HG03139 (cell line): ENCODE data around the gene MRPL11.

Source experiments
- ATAC-seq: cut with Tn5 transposase; IDR thresholded peaks from one replicate; pipeline ENCODE4 v1.9.1; 2021; ENCODE audit not compliant: unreplicated experiment

The MRPL11 gene

DNA sequence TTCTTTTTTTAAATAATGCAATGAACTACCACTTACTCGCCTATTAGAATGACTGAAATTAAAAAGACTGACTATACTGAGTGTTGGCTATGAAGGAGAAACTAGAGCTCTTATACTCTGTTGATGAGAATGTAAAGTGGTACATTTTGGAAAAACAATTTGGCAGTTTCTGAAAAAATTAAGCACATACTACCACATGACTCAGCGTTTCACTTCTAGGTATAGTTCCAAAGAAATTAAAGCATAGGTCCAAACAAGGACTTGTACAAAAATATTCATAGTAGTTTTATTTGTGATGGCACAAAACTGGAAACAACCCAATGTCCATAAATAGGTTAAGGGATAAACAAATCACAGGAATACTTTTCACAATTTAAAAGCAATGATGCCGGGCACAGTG, 44.7 kb downstream of the MRPL11 start:
- ATAC-seq = no peak

DNA sequence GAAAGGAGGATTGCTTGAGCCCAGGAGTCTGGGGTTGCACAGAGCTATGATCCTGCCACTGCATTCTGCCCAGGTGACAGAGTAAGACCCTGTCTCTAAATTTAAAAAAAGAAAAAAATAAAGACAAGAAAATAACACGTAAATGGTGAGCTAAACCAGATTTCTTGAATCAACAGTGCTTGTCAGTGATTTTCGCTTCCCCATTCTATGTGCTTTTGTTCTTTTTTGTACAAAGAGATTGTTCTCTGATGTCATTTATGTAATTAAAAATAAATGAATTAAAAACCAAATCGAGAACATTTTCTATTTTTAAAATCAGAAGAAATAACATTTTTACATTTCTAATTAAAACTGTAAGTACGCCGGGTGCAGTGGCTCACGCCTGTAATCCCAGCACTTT, 47.3 kb downstream of the MRPL11 start:
- no peak for ATAC-seq

DNA sequence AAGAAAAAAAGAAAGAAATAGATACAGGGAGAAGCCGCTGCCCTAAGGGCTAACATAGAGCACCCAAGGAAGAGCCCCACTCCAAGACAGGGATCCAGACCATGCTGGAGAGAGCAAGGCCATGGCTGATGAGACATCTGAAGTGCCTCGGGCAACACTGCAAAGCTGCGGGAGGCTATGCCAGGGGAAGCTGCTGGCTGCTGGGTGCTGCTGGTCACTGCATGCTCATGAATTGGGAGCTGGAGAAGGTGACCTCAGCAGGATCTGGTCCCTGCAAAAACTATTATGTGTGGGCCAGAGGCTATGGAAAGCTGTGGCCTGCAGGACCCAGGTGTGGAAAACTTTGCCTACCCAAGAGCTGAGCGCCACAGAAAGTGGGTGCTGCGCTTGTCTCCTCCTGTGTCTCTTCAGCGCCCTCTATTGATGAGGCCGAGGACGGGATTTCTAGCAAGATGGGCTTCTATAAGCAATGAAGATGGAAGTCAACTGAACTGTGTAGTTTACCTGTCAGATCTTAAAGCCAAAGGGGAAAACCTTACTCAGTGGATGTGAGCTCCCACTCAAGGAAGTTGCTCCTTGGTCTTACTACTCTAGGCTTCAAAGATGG, 49.8 kb downstream of the MRPL11 start:
- ATAC-seq = no peak

DNA sequence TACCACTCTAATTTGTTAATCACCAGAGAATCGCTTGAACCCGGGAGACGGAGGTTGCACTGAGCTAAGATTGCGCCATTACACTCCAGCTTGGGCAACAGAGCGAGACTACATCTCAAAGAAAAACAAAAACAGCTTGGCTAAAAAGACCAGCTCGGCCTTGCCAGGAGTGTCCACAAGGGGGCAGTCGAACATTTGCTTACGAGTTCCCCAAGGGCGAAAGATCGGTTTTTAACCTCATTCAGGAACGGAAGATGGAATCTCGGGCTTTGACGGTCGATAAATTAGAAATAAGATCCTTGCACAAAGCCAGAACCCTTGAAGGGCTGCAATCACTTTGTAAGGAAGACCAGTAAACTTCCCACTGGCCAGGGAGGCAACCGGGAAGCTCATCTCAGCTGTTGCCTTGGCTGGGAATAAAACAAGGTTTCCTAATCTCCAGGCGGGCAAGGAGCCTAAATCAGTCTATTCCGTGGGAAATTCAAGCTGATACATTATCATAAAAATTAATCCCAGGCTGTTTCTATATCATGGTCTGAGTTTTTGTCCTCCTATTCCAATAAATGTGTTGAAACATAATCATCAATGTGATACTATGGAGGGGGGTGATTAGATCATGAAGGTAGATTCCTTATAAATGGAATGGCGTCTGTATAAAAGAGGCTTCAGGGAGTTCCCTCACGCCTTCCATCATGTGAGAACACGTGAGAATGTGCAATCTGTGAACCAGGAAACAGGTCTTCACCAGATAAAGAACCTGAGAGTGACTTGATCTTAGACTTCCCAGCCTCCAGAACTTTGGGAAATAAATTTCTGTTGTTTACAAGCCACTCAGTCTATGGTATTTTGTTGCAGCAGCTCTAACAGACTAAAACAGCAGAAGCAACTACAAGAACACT, 52.2 kb downstream of the MRPL11 start:
- no peak for ATAC-seq
